H1 (cell line): Measurements from ENCODE around the gene FARSB. TPM values are rescaled to one million over a fixed set of nuclear protein-coding genes. Genes with fewer than 3 reads are reported as not detected.
A peak's percentile ranks its signal among the peaks of the same experiment; 100 is the strongest.

Experiments used
- CTCF ChIP-seq, 3 experiments: IDR thresholded peaks; 1 replicate in 2 of 3; 2 replicates in 1 of 3; pipeline versions ENCODE4 v1.5.1 to v1.6.1; 2011; ENCODE audit warnings: low read length in 3 of 3, mild to moderate bottlenecking in 3 of 3, inconsistent platforms in 2 of 3, low read depth in 1 of 3, moderate library complexity in 1 of 3; ENCODE audit not compliant: insufficient read depth in 1 of 3; ENCODE audit errors: control extremely low read depth in 1 of 3
- polyA plus RNA-seq, 7 experiments: library from polyadenylated mRNA; depleted of rRNA in 3 of 7; stranded (reverse) in 5 of 7; unstranded in 2 of 7; fragments of >200 nt in 5 of 7; fragments of 200-250 nt in 2 of 7; gene quantifications; 1 replicate in 5 of 7; 2 replicates in 1 of 7; 4 replicates in 1 of 7; pipeline versions ENCODE4 v1.2.1 to v1.2.3, GENCODE V29; 2011 to 2013; ENCODE audit warnings: missing spikeins in 2 of 7, mixed read lengths in 2 of 7
- total RNA-seq: library from RNA; stranded (reverse); fragmentation: NEBNext Ultra II Directional; extraction: Animal tissue kit (Norgen Biotek cat#: 25700); gene quantifications from 2 replicates; pipeline ENCODE4 v1.2.1, GENCODE V29; 2021

Gene FARSB
- total and polyA plus RNA-seq, 2 of the 8 experiments (the other 6 are each of a cell fraction or from before 2014, with no cell fraction given): 21.0 to 37.9 TPM

- peak in 1 of 3 experiments; percentile 10; a peak in 1 of 4 replicates for TF ChIP-seq CTCF (IDR thresholded peaks at IDR 0.05; ENCODE audit: control extremely low read depth in 1 of 3, insufficient read depth in 1 of 3, low read depth in 1 of 3, low read length in 3 of 3)
Measured at GRCh38 chr2:222673883-222674282, 18.0 kb upstream of the FARSB start (continued).
